NOMO-1 (cell line): Measurements from ENCODE around the gene GLYR1.

ENCODE experiments used
- DNase-seq, 2 experiments: peaks; one replicate each; lab custom pipeline; 2025; ENCODE audit not compliant: unreplicated experiment in 2 of 2; lab: John Stamatoyannopoulos, UW

Gene GLYR1

GRCh38 chr16:4852221-4852872 lies 5.3 kb upstream of the GLYR1 start:
- DNase-seq = peak in 1 of 2 experiments; percentile 5

- DNase-seq = no peak
Observed at GRCh38 chr16:4850211-4850610, 3.1 kb upstream of the GLYR1 start.

GRCh38 chr16:4847774-4848587 lies 893 bp upstream of the GLYR1 start:
- DNase-seq = peak; percentile 45 to 49

- DNase-seq = peak; percentile 6 to 43
Observed at GRCh38 chr16:4846503-4846900, 586 bp downstream of the GLYR1 start.

DNA sequence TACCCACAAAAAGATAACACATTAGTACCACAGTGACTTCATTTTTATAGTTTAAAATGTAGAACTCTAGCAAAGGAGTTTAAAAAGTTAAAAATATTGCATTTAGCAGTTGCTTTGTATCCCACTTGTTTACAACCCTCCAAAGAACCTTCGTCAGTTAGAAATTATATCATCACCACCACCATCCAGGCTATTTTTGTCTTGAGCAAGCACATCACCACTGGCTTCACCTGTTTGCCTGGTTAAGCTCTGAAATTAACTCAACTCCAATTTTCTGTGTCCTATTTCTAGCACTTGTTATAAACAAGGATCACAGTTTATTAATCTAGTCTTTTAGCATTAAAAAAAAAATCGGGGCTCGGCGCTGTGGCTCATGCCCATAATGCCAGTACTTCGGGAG lies 6.1 kb downstream of the GLYR1 start:
- no peak for DNase-seq

DNA sequence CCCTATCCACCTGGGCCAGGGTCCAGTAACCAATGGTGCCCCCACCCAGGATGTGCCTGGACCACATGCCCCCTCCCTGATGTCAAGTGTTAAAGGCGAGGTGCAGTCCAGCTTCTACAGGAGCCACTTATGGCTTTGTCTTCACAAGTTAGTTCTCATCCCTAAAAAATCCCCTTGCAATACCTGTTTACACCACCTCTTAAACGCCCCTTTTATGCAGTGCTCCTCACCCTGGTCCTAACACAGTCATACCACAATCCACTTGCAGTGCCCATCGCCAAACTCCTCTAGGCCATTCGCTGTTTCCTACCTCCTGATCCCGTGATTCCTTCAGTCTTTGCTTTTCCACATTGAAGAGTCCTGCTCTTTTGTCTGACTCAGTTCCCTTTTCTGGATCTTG lies 7.1 kb downstream of the GLYR1 start:
- no peak for DNase-seq

DNA sequence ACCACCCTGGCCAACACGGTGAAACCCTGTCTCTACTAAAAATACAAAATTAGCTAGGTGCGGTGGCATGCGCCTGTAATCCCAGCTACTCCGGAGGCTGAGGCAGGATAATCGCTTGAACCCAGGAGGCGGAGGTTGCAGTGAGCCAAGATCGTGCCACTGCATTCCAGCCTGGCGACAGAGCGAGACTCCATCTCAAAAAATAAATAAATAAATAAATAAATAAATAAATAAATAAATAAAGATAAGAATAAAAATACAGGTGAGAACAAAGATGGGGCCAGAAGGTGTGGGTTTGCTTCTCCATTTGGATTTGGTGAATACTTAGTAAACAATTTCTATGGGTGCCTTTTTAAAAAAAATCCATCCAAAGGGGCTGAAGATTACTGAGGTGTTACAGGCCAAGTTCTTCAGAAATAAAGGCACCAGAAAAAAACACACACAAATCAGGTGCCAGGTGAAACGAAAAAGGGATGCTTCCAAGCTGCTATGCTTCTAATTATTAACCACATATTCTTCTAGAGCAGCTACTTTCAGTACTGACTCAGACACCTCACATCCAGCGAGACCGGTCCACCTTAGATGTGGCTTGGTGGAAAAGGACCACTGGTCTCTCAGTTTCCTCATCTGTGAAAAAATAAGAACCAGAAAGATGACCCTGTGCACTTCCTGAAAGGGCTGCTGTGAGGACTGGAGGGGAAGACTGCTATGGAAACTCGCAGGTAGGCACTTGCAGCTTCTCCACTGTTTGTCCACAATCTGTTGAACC lies 9.2 kb downstream of the GLYR1 start:
- DNase-seq = no peak

GRCh38 chr16:4836727-4837126 lies 10.4 kb downstream of the GLYR1 start:
- DNase-seq = no peak

GRCh38 chr16:4833584-4833983 lies 13.5 kb downstream of the GLYR1 start:
- DNase-seq = no peak

DNA sequence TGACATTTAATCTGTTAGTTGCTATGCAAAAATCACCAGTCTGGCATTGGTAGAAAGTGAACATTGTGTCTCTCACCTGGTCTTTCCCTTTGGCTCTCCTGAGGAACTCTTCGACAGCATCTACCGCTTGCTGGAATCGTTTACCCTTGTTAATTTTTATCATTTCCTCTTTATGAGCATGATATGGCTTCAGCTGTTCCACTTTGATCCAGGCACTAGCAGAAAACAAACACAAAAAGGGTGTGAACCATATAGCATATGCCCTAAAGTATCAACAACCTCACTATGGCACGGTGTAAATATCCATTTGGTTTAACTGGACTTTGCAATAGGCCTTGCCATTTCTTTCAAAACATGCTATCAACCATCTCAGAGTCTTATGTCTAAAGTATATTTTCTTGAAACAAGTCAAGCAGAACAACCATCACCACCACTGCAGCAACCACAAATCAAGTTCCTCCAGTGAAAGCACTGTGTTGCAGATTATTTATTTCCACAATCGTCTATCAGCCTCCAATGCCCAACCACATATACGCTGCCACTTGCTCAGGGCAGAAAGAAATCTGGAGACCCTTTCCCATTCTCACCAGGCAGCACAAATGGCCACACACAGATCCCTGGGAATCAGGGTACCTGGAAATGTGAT lies 14.3 kb downstream of the GLYR1 start:
- DNase-seq = no peak

DNA sequence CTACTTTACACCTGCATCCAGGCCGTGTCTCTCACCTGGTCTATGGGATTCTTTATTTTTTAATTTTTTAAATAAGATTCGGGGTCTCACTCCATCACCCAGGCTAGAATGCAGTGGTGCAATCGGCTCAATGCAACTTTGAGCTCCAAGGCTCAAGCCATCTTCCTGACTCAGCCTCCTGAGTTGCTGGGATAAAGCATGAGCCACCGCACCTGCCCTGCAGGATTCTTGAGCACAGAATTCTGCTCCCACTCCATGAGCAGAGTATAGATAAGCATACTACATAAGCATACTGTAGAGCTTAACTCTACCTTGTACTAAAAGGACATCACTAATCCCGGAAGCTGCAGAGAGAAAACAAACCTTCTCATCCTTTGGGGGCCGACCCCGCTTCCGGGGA lies 15.5 kb downstream of the GLYR1 start:
- no peak for DNase-seq

DNA sequence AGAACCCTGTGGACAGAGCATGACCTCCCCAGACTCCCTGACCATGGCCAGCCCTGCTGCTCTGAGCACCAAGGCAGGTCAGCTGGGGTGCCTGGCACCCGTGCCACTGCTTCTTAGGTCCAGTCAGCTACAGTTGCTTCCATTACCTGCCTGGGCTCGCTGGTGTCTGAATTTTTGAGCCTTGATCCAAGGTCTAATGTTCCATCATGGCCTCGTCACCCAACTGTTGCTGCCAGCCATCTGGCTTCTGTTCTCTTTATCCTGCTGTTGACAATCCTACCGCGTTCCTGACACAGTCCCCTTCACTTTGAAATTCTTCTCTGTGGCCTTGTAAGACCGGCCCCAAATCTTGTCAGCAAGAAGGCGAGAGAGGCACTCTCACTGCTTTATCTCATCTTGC lies 16.7 kb downstream of the GLYR1 start:
- no peak for DNase-seq

DNA sequence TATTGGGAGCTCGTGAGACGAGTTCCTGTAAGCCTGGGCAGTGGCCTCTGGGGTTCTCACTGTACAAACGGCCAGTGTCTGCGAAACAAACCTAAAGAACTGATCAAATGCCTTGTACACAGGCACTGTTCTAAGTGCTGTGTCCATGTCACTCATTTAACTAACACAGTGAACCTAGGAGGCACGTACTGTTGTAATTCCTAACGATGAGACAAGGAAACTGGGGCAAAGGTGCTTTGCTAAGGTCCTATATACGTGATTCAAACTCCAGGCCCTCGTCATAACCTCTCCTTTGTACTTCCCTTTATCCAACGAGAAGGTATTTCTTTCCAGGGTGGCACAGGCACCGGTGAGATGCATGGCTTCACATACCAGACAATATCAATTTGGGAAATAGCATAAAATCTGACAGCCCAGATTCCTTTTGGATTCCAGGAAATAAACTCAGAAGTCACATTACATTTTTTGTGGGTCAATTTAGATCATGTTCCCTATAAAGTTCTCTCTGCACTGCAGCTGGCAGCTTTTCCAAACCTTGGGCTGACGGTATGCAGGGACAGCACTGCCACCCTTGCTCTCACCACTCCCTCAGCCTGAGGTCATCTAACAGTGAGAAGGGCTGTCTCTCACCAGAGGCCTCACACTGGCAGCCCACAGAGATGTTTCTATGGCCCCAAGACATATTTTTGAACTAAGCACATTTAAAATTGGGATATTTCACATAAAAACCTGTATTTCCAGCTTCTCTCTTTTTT lies 18.3 kb downstream of the GLYR1 start:
- DNase-seq = no peak

DNA sequence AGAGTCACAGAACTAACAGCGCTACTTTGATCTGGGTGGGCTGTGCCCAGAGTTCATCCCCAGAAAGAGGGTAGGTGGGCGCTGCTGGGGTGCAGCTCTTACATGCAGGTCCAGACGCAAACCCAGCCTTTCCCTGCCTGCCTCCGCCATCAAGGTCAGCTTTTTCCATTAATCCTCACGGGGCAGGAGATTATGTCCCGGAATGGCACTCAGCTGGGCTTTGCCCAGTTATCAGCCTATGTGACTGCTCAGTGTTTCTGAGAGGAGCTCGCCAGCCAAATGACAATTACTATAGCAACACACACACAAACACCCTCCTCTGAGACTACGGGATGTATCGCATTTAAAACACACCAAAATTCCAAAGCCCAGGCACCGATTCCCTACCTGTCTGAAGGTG lies 20.1 kb downstream of the GLYR1 start:
- DNase-seq = no peak

DNA sequence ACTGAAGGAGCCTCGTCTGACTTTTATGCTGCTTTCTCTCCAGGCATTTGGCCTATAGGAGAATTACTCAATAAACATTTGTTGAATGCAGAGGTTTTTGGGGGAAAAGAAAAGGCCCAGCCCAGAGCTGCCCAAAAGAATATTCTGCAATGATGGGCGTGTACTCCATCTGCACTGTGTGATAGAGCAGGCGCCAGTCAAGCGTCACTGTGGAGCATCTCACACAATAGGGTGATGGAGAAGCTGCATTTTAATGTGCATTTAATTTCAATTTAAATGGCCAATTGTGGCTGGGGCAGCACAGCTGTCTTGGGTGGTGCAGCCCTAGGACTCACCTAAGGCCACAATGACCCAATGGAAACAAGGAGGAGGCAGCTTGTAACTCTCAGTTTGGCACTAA lies 20.6 kb downstream of the GLYR1 start:
- DNase-seq = no peak

GRCh38 chr16:4825196-4825595 lies 21.9 kb downstream of the GLYR1 start:
- no peak for DNase-seq

- no peak for DNase-seq
Observed at GRCh38 chr16:4820652-4821051, 26.4 kb downstream of the GLYR1 start.

DNA sequence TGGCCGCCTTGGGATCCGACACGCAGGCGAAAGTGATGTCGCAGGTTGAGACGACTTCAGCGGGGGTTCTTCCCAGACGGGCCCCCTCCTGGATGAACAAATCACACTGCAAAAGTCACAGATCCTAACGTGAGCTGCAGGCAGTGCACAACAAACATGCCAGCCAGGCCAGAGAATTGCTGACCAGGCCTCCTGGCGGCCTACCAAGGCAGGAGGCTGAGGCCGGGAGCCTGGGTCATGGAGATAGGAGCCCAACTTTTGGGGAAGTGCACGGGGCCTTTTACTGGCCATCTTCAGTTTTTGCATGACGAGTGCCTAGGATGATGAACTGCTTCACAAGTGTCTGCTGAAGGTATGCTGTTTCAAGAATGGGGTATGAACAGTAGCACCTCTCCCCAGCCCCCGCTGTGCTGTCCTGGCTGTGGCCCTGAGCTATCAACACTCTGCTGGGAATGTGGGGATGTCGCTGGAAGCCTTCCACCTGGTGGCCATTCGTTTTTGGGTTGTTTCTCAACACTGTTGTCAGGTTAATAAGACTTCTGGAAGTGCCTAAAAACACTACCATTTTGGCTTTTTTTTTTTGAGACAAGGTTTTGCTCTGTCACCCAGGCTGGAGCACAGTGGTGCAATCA lies 32.4 kb downstream of the GLYR1 start:
- no peak for DNase-seq

- no peak for DNase-seq
Observed at GRCh38 chr16:4814046-4814445, 33.0 kb downstream of the GLYR1 start.
